ENCODE measurements around the gene KLHL12. TPM values are rescaled to one million over a fixed set of nuclear protein-coding genes. Genes with fewer than 3 reads are reported as not detected.

KLHL12 gene
- polyA plus RNA-seq, 1 experiment: 22.7 TPM

- no peak for TF ChIP-seq CTCF (IDR thresholded peaks at IDR 0.05; ENCODE audit: insufficient read depth, low read depth, low read length)
- Histone ChIP-seq H3K36me3 (ENCODE audit: control insufficient read depth, insufficient read depth, low read length) (no peaks in the 10 kb centered on the region), H3K27me3 (ENCODE audit: control insufficient read depth, insufficient read depth, low read length) (no peaks in the 10 kb centered on the region), H3K4me3 (ENCODE audit: low read depth, low read length) (no peak overlapping the region)
- ChIA-PET CTCF (interaction anchor here (0.6 to 2.2 kb wide), 10 partner anchors 9 to 220 kb away, joined by 3 to 8 read pairs (median 4); partner anchors contain the start of gene PCAT6), POLR2A (no interaction called here)
- DNase-seq (ENCODE audit: low read depth): no peak
These were observed 41.3 kb upstream of the KLHL12 start for GRCh38 chr1:202968351-202968750.

- 0 out of 2 replicates have a peak, but pooled peaks cover 2% of the 10 kb centered on the region for H3K36me3 ChIP-seq (ENCODE audit: control insufficient read depth, insufficient read depth, low read length)
- no peaks in the 10 kb centered on the region for H3K27me3 ChIP-seq (ENCODE audit: control insufficient read depth, insufficient read depth, low read length)
- TF ChIP-seq CTCF (IDR thresholded peaks at IDR 0.05; ENCODE audit: insufficient read depth, low read depth, low read length): no peak
- DNase-seq (ENCODE audit: low read depth): no peak
- POLR2A ChIA-PET: no interaction called here
- CTCF ChIA-PET: interaction anchor here (0.6 to 2.2 kb wide), 10 partner anchors 8 to 219 kb away, joined by 3 to 8 read pairs (median 4); partner anchors contain the start of gene PCAT6
- peak overlapping the region; percentile 95 for H3K4me3 ChIP-seq (ENCODE audit: low read depth, low read length)
These were observed 40.7 kb upstream of the KLHL12 start for GRCh38 chr1:202967684-202968281.

GRCh38 chr1:202966006-202966898, 39.2 kb upstream of the KLHL12 start:
- no peaks in the 10 kb centered on the region for H3K27me3 ChIP-seq (ENCODE audit: control insufficient read depth, insufficient read depth, low read length)
- CTCF ChIA-PET: interaction anchor here (0.6 to 2.2 kb wide), 2 partner anchors 32 to 109 kb away, joined by 3 to 8 read pairs; no protein-coding TSS in a partner anchor
- DNase-seq (ENCODE audit: low read depth): no peak
- H3K36me3 ChIP-seq (ENCODE audit: control insufficient read depth, insufficient read depth, low read length): peaks cover 4% of the 10 kb centered on the region
- H3K4me3 ChIP-seq (ENCODE audit: low read depth, low read length): peak overlapping the region; percentile 95
- POLR2A ChIA-PET: no interaction called here
- TF ChIP-seq CTCF (IDR thresholded peaks at IDR 0.05; ENCODE audit: insufficient read depth, low read depth, low read length): no peak

- TF ChIP-seq CTCF (IDR thresholded peaks at IDR 0.05; ENCODE audit: insufficient read depth, low read depth, low read length): no peak
- Histone ChIP-seq H3K36me3 (ENCODE audit: control insufficient read depth, insufficient read depth, low read length) (peaks cover 5% of the 10 kb centered on the region), H3K27me3 (ENCODE audit: control insufficient read depth, insufficient read depth, low read length) (no peaks in the 10 kb centered on the region), H3K4me3 (ENCODE audit: low read depth, low read length) (no peak overlapping the region)
- no peak for DNase-seq (ENCODE audit: low read depth)
- CTCF ChIA-PET: no interaction called here
- POLR2A ChIA-PET: no interaction called here
These were observed 38.4 kb upstream of the KLHL12 start for GRCh38 chr1:202965422-202965821.

GRCh38 chr1:202964791-202965410, 37.9 kb upstream of the KLHL12 start:
- DNase-seq (ENCODE audit: low read depth): no peak
- POLR2A ChIA-PET: no interaction called here
- Histone ChIP-seq H3K4me3 (ENCODE audit: low read depth, low read length) (no peak overlapping the region), H3K27me3 (ENCODE audit: control insufficient read depth, insufficient read depth, low read length) (no peaks in the 10 kb centered on the region), H3K36me3 (ENCODE audit: control insufficient read depth, insufficient read depth, low read length) (peaks cover 5% of the 10 kb centered on the region)
- CTCF ChIA-PET: no interaction called here
- TF ChIP-seq CTCF (IDR thresholded peaks at IDR 0.05; ENCODE audit: insufficient read depth, low read depth, low read length): no peak
